IPS-NIHi7 (cell line): ENCODE data around the gene RND2.
A peak's percentile ranks its signal among the peaks of the same experiment; 100 is the strongest.

Experiments used
- DNase-seq: peaks from one replicate; pipeline ENCODE4 v3.0.0; 2012; ENCODE audit warnings: mixed read lengths; ENCODE audit errors: extremely low spot score

Gene RND2

GRCh38 chr17:43006639-43007551 is 18.1 kb upstream of the RND2 start, which contains the start of gene IFI35:
Gene IFI35 (plus strand): TSS chr17:43006784. CDS start chr17:43006948, 164 bp downstream.
- DNase-seq = peak; percentile 71

- no peak for DNase-seq
Measured at GRCh38 chr17:43010667-43011308, 14.2 kb upstream of the RND2 start.

GRCh38 chr17:43011728-43012472 is 13.1 kb upstream of the RND2 start:
- no peak for DNase-seq

GRCh38 chr17:43013296-43013695 is 11.7 kb upstream of the RND2 start:
- peak; percentile 3 for DNase-seq

- DNase-seq = no peak
Measured at GRCh38 chr17:43014020-43014648, 10.9 kb upstream of the RND2 start.

GRCh38 chr17:43014649-43015542 is 10.1 kb upstream of the RND2 start:
- DNase-seq = peak; percentile 7

- DNase-seq = peak; percentile 11
Measured at GRCh38 chr17:43015579-43015978, 9.5 kb upstream of the RND2 start.

GRCh38 chr17:43016216-43016615 is 8.8 kb upstream of the RND2 start:
- no peak for DNase-seq

GRCh38 chr17:43018008-43018853 is 6.8 kb upstream of the RND2 start:
- DNase-seq = peak; percentile 16

GRCh38 chr17:43018932-43019331 is 6.1 kb upstream of the RND2 start:
- no peak for DNase-seq

- peak; percentile 3 for DNase-seq
Measured at GRCh38 chr17:43019418-43019817, 5.6 kb upstream of the RND2 start.

GRCh38 chr17:43020030-43020621 is 4.9 kb upstream of the RND2 start:
- DNase-seq = peak; percentile 9

GRCh38 chr17:43020789-43021740 is 4.0 kb upstream of the RND2 start:
- DNase-seq = peak; percentile 64

GRCh38 chr17:43021741-43022512 is 3.1 kb upstream of the RND2 start, which contains the start of gene VAT1:
Gene VAT1 (minus strand): TSS chr17:43022385. CDS start chr17:43022322, 63 bp downstream.
- DNase-seq = peak; percentile 85

GRCh38 chr17:43025290-43025657 is 243 bp downstream of the RND2 start:
- no peak for DNase-seq

- peak; percentile 18 for DNase-seq
Measured at GRCh38 chr17:43025766-43026537, 921 bp downstream of the RND2 start.

- DNase-seq = no peak
Measured at GRCh38 chr17:43026595-43026994, 1.6 kb downstream of the RND2 start.
